Activated CD8-positive, alpha-beta memory T cell treated with anti-CD3 and anti-CD28 coated beads, Interleukin-2, amount 10 ng/mL, durations not matched to agents 7 days and 5 days (primary cell): ENCODE measurements around the gene CLK2. TPM values are rescaled to one million over a fixed set of nuclear protein-coding genes. Genes with fewer than 3 reads are reported as not detected.
A peak's percentile ranks its signal among the peaks of the same experiment; 100 is the strongest.

ENCODE experiments used
- ATAC-seq: fragments of 150-1000 bp; cut with Tn5 transposase; one replicate; pipeline ENCODE4 v1.10.0; 2021; ENCODE audit warnings: moderate library complexity
- CTCF ChIA-PET: fragments of 350-600 bp; sonication (Branson Sonifier 250); formaldehyde crosslinking; loops from one replicate; lab custom pipeline; 2021; ENCODE audit warnings: antibody characterized with exemption; lab: Charles Lee
- DNase-seq: peaks from one replicate; pipeline ENCODE4 v3.0.0-alpha.2; 2020
- H3K27ac Mint-ChIP-seq: one replicate; pipeline ENCODE4 v1.8.0; 2021; ENCODE audit warnings: mild to moderate bottlenecking, mixed read lengths
- H3K27me3 Mint-ChIP-seq: one replicate; pipeline ENCODE4 v1.8.0; 2021; ENCODE audit warnings: mixed read lengths
- H3K36me3 Mint-ChIP-seq: one replicate; pipeline ENCODE4 v1.8.0; 2021; ENCODE audit warnings: mild to moderate bottlenecking, mixed read lengths
- H3K4me1 Mint-ChIP-seq: one replicate; pipeline ENCODE4 v1.8.0; 2021; ENCODE audit warnings: mixed read lengths
- H3K4me3 Mint-ChIP-seq: one replicate; pipeline ENCODE4 v1.8.0; 2021; ENCODE audit warnings: mild to moderate bottlenecking, moderate library complexity, mixed read lengths
- H3K9me3 Mint-ChIP-seq: one replicate; pipeline ENCODE4 v1.8.0; 2022; ENCODE audit warnings: low read depth, mixed read lengths
- total RNA-seq, 2 experiments: library from RNA; stranded (reverse); gene quantifications; one replicate each; pipeline ENCODE4 v1.2.3, GENCODE V29; 2021

The CLK2 gene
- total RNA-seq, 2 experiments from 2014 or later: 94.8 to 108 TPM

DNA sequence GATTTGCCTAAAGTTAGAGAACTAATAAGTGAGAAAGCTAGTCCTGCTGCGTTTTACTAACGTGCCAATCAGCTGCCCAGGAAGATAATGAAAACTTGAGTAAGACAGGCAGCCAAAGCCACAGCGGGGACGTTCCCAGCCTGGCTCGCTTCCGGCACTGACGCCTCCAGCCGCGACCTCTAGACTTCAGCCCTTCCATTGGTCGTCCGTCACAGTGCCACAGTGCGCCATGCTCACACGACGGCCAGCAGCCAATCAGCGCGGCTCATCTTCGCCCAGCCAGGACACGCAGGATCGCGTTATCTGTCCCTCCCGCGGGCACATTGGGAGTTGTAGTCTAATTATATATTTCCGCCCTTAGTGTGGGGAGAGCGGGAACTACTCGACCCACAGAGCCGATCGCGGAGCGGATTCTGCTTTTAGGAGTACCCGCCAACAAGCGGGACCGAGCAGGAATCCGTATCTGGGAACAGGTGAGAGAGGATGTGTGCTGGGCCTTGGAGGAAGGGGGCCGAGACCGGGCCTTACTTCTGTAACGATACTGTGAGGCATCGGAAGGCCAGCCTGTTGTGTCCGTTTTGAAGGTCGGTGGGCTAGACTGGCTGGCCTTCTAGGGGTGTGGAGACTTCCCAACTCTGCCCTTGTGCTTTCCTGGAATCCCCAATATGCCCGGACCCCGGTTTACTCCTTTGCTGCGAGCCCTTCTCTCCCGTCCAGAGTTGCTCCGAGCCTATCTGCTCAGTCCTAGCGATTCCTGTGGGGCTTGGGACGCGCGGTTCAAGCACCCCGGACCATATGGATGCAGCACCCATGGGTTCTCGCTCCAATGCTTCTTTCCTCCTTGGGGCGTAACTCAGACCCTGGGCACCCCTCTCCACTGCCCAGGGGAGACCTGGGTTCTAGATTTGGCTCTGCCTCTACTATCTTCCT is 35.5 kb upstream of the CLK2 start, which contains the start of gene FDPS:
Gene FDPS, plus strand, starts transcription at position 374 of the 930 bp plus-strand sequence. CDS start 924 bp downstream, outside the sequence.
- CTCF ChIA-PET: interaction anchor here (1.0 to 5.9 kb wide), 13 partner anchors 11 to 227 kb away, joined by 3 to 67 read pairs (median 7); partner anchors contain the start of genes CLK2, ENTREP3, RUSC1 and SCAMP3
- Mint-ChIP-seq H3K27ac (peak within 1 kb of the TSS; percentile 96), H3K4me3 (peak within 1 kb of the TSS; percentile 97), H3K4me1 (peaks cover 42% of the 10 kb centered on the region), H3K9me3 (no peaks in the 10 kb centered on the region), H3K27me3 (no peaks in the 10 kb centered on the region), H3K36me3 (peaks cover 37% of the 10 kb centered on the region)
- peak; percentile 99 for ATAC-seq
- DNase-seq: peak; percentile 99

DNA sequence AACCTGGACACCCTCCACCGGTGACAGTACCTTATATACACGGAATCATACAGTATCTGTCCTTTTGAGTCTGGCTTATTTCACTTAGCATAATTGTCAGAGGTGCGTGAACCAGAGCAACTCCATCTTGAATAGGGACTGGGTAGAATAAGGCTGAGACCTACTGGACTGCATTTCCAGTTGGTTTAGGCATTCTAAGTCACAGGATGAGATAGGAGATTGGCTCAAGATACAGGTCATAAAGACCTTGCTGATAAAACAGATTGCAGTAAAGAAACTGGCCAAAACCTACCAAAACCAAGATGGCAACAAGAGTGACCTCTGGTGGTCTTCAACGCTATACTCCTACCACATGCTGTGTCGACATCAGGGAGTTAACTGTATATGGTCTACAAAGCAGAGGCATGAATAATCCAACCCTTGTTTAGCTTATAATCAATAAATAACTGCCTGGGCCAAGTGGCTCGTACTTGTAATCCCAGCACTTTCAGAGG is 34.0 kb upstream of the CLK2 start:
- Mint-ChIP-seq H3K9me3 (no peaks in the 10 kb centered on the region), H3K36me3 (peaks cover 26% of the 10 kb centered on the region), H3K27me3 (no peaks in the 10 kb centered on the region), H3K27ac (peak overlapping the region; percentile 96), H3K4me3 (no peak overlapping the region), H3K4me1 (peaks cover 34% of the 10 kb centered on the region)
- no peak for ATAC-seq
- DNase-seq: peak; percentile 52
- CTCF ChIA-PET: interaction anchor here (0.6 to 4.4 kb wide), 11 partner anchors 13 to 100 kb away, joined by 3 to 67 read pairs (median 4); partner anchors contain the start of genes CLK2, ENTREP3, RUSC1 and SCAMP3

DNA sequence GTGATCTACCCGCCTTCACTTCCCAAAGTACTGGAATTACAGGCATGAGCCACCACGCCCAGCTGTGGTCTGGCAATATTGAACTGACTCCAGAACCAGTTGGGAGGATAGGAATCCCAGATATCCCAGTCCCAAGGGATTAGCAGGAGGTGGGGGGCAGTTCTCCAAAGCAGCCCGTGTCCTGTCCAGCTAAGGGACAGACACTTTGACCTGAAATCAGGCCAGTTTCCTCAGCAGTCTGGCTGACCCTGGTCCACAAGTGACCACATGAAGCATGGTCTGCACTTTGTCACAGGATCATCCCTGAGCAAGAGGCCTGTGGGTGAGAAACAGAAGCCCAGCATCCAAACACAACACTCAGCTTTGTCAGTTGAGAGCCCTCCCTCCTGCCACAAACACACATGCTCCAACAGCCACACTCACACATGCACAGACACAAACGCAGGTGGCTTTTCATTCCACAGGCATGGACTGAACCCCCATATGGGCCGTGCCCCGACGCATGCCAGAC is 32.6 kb upstream of the CLK2 start:
- CTCF ChIA-PET: interaction anchor here (3.7 to 4.4 kb wide), 3 partner anchors 14 to 55 kb away, joined by 20 to 67 read pairs (median 56); partner anchors contain the start of gene RUSC1
- DNase-seq: no peak
- H3K4me3 Mint-ChIP-seq: no peak overlapping the region
- H3K4me1 Mint-ChIP-seq: peaks cover 23% of the 10 kb centered on the region
- no peaks in the 10 kb centered on the region for H3K9me3 Mint-ChIP-seq
- H3K36me3 Mint-ChIP-seq: peaks cover 15% of the 10 kb centered on the region
- no peaks in the 10 kb centered on the region for H3K27me3 Mint-ChIP-seq
- H3K27ac Mint-ChIP-seq: no peak overlapping the region
- ATAC-seq: no peak

DNA sequence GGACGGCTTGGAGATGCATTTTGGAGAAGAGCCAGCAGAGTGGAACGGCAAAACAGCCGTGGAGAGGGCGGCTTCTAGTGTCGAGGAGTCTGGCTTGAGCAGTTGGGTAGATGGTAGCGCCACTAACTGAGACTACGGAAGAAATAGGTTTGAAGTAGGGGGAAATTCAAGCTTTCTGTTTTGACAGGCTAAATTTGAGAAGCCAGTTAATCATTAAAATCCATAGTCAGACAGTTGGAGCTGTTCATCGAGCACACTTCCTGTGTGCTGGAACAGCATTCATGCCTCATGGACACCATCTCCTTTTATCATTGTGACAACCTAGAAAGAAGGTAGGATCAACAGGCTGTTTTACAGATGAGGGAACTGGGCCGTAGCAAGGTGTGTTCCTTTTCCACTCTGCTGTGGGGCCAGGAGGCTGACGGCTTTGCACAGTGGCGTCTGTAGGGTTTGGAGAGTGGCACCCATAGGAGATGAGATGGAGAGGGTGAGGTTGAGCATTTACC is 31.3 kb upstream of the CLK2 start:
- Mint-ChIP-seq H3K9me3 (no peaks in the 10 kb centered on the region), H3K4me3 (no peak overlapping the region), H3K36me3 (peaks cover 4% of the 10 kb centered on the region), H3K4me1 (peaks cover 12% of the 10 kb centered on the region), H3K27me3 (no peaks in the 10 kb centered on the region), H3K27ac (no peak overlapping the region)
- no peak for DNase-seq
- CTCF ChIA-PET: interaction anchor here (4.2 to 4.4 kb wide), 2 partner anchors 16 to 54 kb away, joined by 56 to 67 read pairs; partner anchors contain the start of gene RUSC1
- no peak for ATAC-seq

DNA sequence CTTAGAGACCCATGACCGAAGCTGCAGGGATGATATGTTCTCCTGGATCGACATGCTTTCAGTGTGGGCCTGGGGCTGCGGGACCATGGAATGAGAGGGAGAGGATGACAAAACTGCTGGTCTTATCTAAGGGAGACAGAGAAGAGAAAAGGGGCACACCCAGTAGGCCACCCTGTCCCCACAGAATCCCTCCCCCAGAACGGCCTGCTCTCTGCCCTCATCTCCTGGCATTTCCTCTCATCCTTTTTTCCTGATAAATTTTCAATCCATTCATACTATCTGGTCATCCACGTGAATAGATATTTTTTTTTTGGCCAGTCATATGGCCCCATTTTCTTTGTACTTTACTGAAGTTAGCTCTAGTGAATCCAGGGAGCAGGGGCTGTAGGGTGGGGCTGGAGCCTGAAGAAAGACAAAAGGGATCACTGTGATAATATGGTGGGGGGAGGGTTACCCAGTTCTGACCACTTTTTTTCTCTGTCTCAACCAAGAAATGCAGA is 28.1 kb upstream of the CLK2 start, which contains the start of gene PKLR:
Gene PKLR, minus strand, starts transcription at position 97 of the 500 bp plus-strand sequence. Its CDS starts 43 bp downstream, at position 54.
- Mint-ChIP-seq H3K4me3 (no peak within 1 kb of the TSS), H3K9me3 (no peaks in the 10 kb centered on the region), H3K27ac (no peak within 1 kb of the TSS), H3K27me3 (peaks cover 13% of the 10 kb centered on the region), H3K36me3 (no peaks in the 10 kb centered on the region), H3K4me1 (no peaks in the 10 kb centered on the region)
- CTCF ChIA-PET: no interaction called here
- ATAC-seq: no peak
- DNase-seq: no peak

DNA sequence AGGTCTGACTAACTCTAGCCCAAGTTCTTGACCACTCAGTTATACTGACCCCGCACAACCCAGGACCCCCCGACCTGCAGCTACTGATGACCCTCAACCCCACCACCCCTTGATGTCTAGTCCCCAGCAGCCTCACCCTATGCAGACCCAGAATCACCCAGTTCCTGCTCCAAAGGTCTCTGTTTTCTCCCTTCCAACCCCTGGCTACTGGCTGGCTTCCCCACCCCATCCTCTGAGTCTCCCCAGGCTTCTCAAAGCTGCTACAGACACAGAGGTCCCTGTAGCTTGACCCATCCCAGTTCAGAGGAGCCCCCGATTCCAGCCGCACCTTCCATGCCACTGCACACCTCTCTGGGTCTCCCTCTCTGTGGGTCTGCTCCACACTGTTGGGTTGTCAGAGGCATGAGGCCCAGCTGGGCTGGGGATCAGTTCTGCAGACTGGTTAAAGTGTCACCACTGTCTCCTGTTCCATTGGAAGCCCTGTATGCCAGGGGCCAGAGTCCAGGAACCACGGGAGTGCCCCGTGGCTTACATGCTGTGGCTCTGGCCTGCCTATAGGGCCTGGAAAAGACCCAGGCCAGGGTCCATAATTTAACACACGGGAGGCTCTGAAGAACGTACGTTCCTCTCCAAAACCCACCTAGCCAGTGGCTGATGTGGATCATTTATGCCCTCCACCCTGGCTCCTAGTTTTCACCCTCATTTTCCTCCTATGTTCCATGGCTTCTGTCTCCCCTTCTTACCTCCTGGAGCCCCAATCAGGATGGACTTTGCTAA is 27.4 kb upstream of the CLK2 start:
- Mint-ChIP-seq H3K27me3 (peaks cover 19% of the 10 kb centered on the region), H3K27ac (no peak overlapping the region), H3K4me3 (no peak overlapping the region), H3K9me3 (no peaks in the 10 kb centered on the region), H3K36me3 (no peaks in the 10 kb centered on the region), H3K4me1 (peaks cover under 1% of the 10 kb centered on the region)
- ATAC-seq (no peak), DNase-seq (no peak)
- CTCF ChIA-PET: no interaction called here

DNA sequence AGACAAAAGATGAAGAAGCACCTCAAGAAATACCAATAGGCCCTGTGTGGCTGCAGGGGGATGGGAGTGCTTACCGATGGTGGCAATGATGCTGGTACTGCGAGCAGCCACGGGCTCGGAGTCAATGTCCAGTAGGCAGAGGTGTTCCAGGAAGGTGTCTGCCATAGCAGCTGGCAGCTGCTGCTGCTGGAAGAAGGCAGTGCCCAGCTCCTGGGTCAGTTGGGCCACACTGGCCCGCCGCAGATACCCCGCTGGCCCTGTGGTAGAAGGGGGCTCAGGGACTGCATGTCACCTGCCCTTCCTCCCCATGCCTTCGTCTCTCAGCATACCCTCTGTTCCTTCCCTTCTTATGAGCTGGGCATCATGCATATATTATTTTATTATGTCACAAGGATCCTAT is 26.7 kb upstream of the CLK2 start:
- ATAC-seq: no peak
- Mint-ChIP-seq H3K4me1 (peaks cover 3% of the 10 kb centered on the region), H3K36me3 (no peaks in the 10 kb centered on the region), H3K27ac (no peak overlapping the region), H3K9me3 (no peaks in the 10 kb centered on the region), H3K27me3 (peaks cover 23% of the 10 kb centered on the region), H3K4me3 (no peak overlapping the region)
- DNase-seq: no peak
- CTCF ChIA-PET: no interaction called here

DNA sequence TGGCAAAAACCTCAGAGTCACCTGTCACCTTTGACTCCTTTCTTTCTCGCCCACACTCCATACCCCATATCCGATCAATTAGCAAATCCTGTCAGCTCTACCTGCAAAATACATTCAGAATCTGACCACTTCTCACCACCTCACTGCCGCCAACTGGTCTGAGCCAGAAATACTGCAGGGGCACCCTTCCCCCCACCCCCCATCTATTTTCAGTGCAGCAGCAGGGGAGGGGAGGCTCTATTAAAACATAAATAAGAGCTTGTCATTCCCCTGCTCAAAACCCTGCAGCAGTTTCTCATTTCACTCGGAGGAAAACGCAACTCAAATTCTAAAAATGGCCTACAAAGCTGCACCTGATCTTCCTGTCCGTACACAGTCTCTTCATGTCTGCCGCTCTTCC is 24.1 kb upstream of the CLK2 start:
- CTCF ChIA-PET: interaction anchor here (1.4 to 1.7 kb wide), 2 partner anchors 26 to 46 kb away, joined by 3 to 7 read pairs; no protein-coding TSS in a partner anchor
- H3K27me3 Mint-ChIP-seq: peaks cover 43% of the 10 kb centered on the region
- no peak overlapping the region for H3K4me3 Mint-ChIP-seq
- H3K9me3 Mint-ChIP-seq: no peaks in the 10 kb centered on the region
- H3K27ac Mint-ChIP-seq: no peak overlapping the region
- ATAC-seq: no peak
- H3K36me3 Mint-ChIP-seq: no peaks in the 10 kb centered on the region
- peaks cover 7% of the 10 kb centered on the region for H3K4me1 Mint-ChIP-seq
- DNase-seq: no peak

DNA sequence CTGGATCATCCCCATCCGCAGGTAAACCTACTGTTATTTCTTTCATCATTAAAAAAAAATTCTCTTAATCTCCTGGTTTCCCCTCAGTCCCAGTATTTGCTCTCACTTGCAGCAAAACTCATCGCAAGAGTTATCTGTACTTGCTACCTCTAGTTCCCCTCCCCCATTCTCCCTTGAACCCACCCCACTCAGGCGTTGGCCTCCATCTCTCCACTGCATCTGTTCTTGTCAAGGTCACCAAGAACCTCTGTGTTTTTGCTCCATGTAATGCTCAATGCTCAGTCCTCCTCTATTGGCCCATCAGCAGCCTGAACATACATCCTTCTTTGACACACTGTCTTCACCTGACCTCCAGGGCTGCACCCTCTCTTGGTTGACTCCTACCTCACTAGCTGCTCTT is 23.4 kb upstream of the CLK2 start:
- Mint-ChIP-seq H3K4me3 (no peak overlapping the region), H3K27ac (no peak overlapping the region), H3K9me3 (no peaks in the 10 kb centered on the region), H3K4me1 (peaks cover 7% of the 10 kb centered on the region), H3K36me3 (no peaks in the 10 kb centered on the region), H3K27me3 (peaks cover 43% of the 10 kb centered on the region)
- no peak for ATAC-seq
- no peak for DNase-seq
- CTCF ChIA-PET: interaction anchor here (1.7 kb wide), 1 partner anchor 46 kb away, joined by 7 read pairs; no protein-coding TSS in a partner anchor

DNA sequence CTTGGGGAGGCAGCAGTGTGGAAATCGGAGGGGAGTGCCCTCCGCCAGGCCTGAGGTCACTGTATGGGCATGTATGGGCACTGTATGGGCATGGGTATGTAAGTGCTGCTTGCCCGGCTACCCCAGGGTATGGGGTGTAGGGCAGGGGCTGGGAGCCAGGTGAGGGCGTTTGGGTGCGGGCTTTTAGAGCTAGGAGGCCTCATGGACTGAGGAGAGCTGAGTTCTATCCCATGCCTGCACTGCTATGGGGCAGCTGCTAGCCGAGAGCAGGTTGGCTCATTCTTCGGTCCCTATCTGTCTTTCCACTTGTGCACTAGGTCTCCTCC is 22.6 kb upstream of the CLK2 start:
- H3K36me3 Mint-ChIP-seq: no peaks in the 10 kb centered on the region
- H3K4me1 Mint-ChIP-seq: peaks cover 7% of the 10 kb centered on the region
- H3K9me3 Mint-ChIP-seq: no peaks in the 10 kb centered on the region
- no peak overlapping the region for H3K4me3 Mint-ChIP-seq
- peaks cover 46% of the 10 kb centered on the region for H3K27me3 Mint-ChIP-seq
- DNase-seq (no peak), ATAC-seq (no peak)
- CTCF ChIA-PET: interaction anchor here (0.8 kb wide), 1 partner anchor 27 kb away, joined by 3 read pairs; no protein-coding TSS in a partner anchor
- H3K27ac Mint-ChIP-seq: no peak overlapping the region

DNA sequence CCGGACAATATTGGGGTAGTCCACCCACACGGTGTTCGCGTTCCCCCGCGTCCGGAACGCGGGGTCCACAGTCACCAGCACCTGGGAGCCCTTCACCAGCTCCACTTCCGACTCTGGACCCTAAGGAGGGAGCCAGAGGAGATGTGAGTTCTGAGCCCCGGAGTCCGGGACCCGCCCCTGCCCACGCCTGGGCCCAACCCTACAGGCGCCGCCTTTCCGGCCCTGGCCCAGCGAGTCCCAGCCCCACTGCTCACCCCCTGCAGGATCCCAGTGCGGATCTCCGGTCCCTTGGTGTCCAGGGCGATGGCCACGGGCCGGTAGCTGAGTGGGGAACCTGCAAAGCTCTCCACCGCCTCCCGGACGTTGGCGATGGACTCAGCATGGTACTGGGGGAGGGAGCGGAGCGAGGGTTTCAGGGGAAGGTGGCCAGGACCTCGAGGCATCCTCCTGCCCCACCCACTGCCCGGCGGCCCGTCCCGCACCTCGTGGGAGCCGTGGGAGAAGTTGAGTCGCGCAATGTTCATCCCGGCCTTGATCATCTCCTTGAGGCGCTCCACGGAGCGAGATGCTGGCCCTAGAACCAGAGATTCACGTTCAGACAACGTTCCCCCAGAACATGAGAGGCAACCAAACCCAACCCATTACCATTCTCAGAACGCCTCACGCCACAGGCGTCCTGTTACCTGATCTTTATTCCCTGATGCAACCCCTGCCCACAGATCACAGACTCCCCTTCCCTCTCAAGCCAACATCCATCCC is 22.1 kb upstream of the CLK2 start:
- H3K9me3 Mint-ChIP-seq: no peaks in the 10 kb centered on the region
- no peaks in the 10 kb centered on the region for H3K36me3 Mint-ChIP-seq
- CTCF ChIA-PET: interaction anchor here (0.8 kb wide), 1 partner anchor 28 kb away, joined by 3 read pairs; no protein-coding TSS in a partner anchor
- H3K27me3 Mint-ChIP-seq: peaks cover 46% of the 10 kb centered on the region
- H3K4me3 Mint-ChIP-seq: no peak overlapping the region
- no peak for ATAC-seq
- no peak for DNase-seq
- peaks cover 7% of the 10 kb centered on the region for H3K4me1 Mint-ChIP-seq
- no peak overlapping the region for H3K27ac Mint-ChIP-seq
